Liver (tissue), 3 donors: Measurements from ENCODE around the gene SLC35E3.

Source experiments
- EGR1 ChIP-seq, 2 donors: IDR thresholded peaks; 2 replicates each; pipeline ENCODE4 v1.6.1; 2016 to 2018; ENCODE audit warnings: antibody characterized with exemption in 2 of 2, low read depth in 2 of 2
- JUND ChIP-seq, 2 donors: IDR thresholded peaks; 2 replicates each; pipeline ENCODE4 v1.6.1; 2016; ENCODE audit warnings: antibody characterized with exemption in 2 of 2
- TF ChIP-seq, protein P1 (sequence below): fragments of 150-350 bp; IDR thresholded peaks from 2 replicates; pipeline ENCODE4 v1.5.1; 2017; ENCODE audit warnings: improper control_type of control experiment, low read depth, low read length; ENCODE audit not compliant: missing input control
- TF ChIP-seq, protein P2 (sequence below): IDR thresholded peaks from 2 replicates; pipeline ENCODE4 v1.6.1; 2016; ENCODE audit warnings: antibody characterized with exemption, mild to moderate bottlenecking
- TF ChIP-seq, protein P3 (sequence below): IDR thresholded peaks from 2 replicates; pipeline ENCODE4 v1.6.1; 2016; ENCODE audit warnings: antibody characterized with exemption
- donor health status: healthy.
- donor health status: healthy.

DNA sequence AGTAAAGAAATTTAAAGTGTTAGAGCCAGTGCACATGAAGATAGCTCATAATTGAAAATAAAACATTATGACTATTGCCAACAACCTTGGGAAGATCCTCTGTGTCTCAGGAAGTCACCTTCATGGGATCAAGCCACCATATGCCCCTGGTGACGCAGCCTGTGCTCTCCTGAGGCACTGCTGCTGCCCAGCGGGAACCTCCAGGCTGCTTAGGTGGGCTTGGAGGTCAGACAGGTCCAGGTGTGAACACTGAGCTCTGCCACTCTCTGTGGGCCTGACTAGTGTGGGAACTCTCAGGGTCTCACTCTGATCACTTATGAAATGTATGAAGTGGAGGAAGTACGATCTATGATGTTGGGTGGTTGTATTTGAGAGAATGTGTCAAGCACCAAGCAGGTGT lies 16.7 kb downstream of the SLC35E3 start:
- TF ChIP-seq, protein P1, sequence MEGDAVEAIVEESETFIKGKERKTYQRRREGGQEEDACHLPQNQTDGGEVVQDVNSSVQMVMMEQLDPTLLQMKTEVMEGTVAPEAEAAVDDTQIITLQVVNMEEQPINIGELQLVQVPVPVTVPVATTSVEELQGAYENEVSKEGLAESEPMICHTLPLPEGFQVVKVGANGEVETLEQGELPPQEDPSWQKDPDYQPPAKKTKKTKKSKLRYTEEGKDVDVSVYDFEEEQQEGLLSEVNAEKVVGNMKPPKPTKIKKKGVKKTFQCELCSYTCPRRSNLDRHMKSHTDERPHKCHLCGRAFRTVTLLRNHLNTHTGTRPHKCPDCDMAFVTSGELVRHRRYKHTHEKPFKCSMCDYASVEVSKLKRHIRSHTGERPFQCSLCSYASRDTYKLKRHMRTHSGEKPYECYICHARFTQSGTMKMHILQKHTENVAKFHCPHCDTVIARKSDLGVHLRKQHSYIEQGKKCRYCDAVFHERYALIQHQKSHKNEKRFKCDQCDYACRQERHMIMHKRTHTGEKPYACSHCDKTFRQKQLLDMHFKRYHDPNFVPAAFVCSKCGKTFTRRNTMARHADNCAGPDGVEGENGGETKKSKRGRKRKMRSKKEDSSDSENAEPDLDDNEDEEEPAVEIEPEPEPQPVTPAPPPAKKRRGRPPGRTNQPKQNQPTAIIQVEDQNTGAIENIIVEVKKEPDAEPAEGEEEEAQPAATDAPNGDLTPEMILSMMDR, result no peak
- TF ChIP-seq, protein P2, sequence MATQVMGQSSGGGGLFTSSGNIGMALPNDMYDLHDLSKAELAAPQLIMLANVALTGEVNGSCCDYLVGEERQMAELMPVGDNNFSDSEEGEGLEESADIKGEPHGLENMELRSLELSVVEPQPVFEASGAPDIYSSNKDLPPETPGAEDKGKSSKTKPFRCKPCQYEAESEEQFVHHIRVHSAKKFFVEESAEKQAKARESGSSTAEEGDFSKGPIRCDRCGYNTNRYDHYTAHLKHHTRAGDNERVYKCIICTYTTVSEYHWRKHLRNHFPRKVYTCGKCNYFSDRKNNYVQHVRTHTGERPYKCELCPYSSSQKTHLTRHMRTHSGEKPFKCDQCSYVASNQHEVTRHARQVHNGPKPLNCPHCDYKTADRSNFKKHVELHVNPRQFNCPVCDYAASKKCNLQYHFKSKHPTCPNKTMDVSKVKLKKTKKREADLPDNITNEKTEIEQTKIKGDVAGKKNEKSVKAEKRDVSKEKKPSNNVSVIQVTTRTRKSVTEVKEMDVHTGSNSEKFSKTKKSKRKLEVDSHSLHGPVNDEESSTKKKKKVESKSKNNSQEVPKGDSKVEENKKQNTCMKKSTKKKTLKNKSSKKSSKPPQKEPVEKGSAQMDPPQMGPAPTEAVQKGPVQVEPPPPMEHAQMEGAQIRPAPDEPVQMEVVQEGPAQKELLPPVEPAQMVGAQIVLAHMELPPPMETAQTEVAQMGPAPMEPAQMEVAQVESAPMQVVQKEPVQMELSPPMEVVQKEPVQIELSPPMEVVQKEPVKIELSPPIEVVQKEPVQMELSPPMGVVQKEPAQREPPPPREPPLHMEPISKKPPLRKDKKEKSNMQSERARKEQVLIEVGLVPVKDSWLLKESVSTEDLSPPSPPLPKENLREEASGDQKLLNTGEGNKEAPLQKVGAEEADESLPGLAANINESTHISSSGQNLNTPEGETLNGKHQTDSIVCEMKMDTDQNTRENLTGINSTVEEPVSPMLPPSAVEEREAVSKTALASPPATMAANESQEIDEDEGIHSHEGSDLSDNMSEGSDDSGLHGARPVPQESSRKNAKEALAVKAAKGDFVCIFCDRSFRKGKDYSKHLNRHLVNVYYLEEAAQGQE, result no peak
- no peak for TF ChIP-seq JUND (IDR thresholded peaks at IDR 0.05)
- TF ChIP-seq EGR1 (IDR thresholded peaks at IDR 0.05; ENCODE audit: low read depth in 2 of 2), result no peak
- TF ChIP-seq, protein P3, sequence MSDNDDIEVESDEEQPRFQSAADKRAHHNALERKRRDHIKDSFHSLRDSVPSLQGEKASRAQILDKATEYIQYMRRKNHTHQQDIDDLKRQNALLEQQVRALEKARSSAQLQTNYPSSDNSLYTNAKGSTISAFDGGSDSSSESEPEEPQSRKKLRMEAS, result no peak
